PFSK-1 (cell line): Measurements from ENCODE around the gene NPHP1.

ENCODE experiments used
- FOXP2 ChIP-seq: optimal IDR thresholded peaks from 2 replicates; pipeline ENCODE3; 2011; ENCODE audit warnings: borderline replicate concordance, control low read depth, inconsistent platforms; ENCODE audit not compliant: insufficient read depth; ENCODE audit errors: extremely low read length, extremely low read depth
- POLR2AphosphoS5 ChIP-seq: IDR thresholded peaks from 2 replicates; pipeline ENCODE4 v1.6.1; 2012; ENCODE audit warnings: low read depth, mild to moderate bottlenecking, control low read depth, low read length, moderate library complexity
- REST ChIP-seq, 2 experiments: IDR thresholded peaks; 2 replicates each; pipeline versions ENCODE4 v1.6.1 to v1.8.0; 2011 to 2012; ENCODE audit warnings: low read depth in 2 of 2, low read length in 2 of 2, control low read depth in 1 of 2, inconsistent platforms in 1 of 2, mild to moderate bottlenecking in 1 of 2, moderate library complexity in 1 of 2; ENCODE audit not compliant: insufficient read depth in 1 of 2
- TAF1 ChIP-seq: IDR thresholded peaks from 2 replicates; pipeline ENCODE4 v1.6.1; 2012; ENCODE audit warnings: low read length, control low read depth, borderline replicate concordance; ENCODE audit not compliant: insufficient read depth

GRCh38 chr2:110105183-110105582 lies 99.6 kb downstream of the NPHP1 start:
- no peak for TF ChIP-seq FOXP2
- TF ChIP-seq TAF1: no peak
- TF ChIP-seq REST (IDR thresholded peaks at IDR 0.05; ENCODE audit: insufficient read depth in 1 of 2, low read depth in 2 of 2, low read length in 2 of 2): no peak
- no peak for TF ChIP-seq POLR2AphosphoS5
